ENCODE data around the gene PPP1R12B.
"Not testable (repeated sequence)": the region's sequence is repeated elsewhere in the genome, so short reads cannot be mapped to it uniquely, and the experiment has no call there.

Gene PPP1R12B

DNA sequence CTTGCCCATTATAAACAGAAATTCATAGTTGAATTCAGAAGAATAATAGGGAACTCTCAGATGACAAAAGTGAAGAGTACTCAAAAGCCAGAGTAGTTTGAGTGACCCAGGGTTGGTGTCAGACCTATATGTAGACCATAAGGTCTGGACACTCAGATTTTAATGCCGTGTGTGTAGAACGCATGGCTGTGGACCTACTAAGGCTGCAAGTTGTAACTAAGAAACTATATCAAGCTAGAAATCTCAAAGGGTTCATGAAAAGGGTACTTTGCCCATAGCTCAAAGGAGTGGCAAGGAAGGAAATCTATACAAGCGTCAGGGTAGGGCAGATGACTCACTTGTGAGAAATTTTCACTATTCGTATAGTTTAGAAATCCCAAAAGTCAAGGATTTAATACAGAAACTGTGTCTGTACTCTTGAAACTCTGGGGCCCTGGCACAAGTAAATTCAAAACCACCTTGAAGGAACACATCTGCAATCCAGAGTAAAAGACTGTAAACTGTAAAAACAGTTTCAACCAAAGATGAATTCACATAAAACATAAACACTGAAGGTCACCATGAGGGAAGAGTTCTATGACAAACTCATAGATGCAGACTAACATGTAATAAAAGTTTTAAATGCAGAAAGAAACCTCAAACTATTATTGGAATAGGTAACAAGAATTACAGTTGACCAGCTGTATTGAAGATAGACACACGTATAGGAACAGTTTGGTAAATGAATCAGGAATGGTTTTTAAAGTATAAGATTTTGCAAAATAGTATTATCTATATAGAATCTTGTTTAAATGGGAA lies 108.1 kb downstream of the PPP1R12B start:
- DNase-seq = not testable (repeated sequence)

DNA sequence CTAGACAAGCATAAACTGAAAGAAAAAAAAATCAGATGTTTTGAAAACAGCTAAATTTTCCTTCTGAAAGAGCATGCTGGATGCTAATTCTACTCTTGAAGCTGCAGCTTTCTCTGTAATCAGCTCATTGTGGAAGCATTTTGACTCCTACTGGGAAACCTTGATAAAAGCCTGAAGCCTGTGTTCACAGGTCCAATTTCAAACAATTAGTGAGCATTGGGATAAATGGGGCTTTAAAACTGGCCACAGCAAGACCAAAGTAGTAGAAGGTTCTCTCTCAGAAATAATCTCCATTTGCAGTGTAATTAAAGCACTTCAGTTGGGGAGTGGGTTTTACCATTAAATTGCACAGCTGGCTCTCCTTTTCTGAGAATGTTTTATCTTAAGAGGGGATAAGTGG lies 110.2 kb downstream of the PPP1R12B start:
- not testable (repeated sequence) for DNase-seq

DNA sequence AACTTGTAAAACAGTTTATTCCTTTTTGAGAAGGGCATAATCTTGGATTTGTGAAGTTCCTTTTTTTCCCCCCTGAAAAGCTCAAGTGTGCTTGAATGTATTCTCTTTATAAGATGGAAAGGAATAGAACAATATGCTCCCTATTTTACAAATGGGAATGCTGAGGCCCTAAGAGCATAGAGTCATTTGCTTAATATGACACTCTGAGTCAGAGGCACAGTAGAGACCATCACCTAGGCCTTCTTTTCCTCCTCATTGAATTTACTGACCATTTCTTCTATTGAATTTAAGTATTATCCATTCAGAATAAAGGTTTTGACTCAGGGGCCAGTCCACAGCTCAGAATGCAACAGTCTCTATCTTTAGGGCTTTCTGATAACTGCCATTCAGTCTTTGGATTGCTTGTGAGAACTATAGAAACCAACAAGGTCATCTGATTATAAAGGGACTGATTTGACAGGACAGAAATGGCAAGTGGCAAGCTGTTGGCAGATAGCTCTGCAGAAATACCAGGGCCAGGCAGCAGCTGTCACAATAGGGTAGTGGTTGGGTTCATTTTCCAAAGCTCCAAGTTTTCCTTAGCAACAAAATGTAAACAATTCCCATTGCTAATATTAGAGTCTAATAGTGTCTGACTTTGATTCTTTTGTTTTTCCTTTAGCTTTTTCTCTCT lies 111.1 kb downstream of the PPP1R12B start:
- not testable (repeated sequence) for DNase-seq

DNA sequence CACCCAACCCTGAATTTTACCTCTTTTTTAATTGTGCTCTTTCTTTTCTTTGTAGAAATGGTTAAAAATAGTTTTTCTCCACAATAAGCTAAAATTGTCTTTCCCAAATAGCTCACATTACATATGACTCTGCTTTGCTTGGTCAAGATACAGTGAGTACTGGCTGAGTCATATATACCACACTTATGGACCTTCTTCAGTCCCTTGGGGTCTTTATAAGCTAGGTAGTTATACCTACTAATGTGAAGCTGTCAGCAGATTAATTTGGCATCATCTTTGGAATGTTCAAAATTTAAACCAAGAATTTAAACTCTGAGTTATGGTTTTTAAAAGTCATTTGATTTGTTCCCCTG lies 111.6 kb downstream of the PPP1R12B start:
- DNase-seq = not testable (repeated sequence)

DNA sequence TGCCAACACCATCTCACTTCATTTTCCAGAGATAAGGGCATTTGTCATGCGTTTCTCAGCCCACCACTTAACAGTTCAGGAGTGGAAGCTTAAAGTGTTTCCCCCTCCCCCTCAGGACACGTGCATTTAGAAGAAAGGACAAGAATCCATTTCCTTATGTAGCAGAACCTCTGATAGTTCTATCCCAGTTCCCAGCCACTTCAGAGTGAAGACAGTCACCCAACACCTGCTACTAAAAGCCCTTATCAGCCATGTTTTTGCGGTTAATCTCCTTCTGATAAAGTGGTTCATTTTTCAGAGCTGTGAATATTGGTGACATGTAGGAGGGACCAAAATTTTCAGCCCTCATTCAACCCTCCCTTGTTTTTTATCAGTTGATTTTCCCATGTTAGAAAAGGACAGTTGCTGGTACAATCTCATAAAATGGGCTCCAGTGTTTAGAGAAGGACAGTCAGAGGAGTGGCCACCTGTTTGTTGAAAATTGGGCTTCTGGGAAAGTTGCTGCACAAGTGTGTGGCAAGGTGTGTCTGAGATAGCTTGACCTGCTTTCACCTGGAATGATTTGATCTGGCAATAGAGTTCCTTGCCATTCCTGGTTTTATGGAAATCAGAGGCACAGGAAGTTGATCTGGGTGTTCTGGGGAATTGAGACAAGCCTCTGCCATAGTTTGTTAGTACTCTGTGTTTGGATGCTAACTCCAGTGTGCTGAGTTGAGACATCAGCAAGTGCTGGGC lies 114.0 kb downstream of the PPP1R12B start:
- no peak for DNase-seq

DNA sequence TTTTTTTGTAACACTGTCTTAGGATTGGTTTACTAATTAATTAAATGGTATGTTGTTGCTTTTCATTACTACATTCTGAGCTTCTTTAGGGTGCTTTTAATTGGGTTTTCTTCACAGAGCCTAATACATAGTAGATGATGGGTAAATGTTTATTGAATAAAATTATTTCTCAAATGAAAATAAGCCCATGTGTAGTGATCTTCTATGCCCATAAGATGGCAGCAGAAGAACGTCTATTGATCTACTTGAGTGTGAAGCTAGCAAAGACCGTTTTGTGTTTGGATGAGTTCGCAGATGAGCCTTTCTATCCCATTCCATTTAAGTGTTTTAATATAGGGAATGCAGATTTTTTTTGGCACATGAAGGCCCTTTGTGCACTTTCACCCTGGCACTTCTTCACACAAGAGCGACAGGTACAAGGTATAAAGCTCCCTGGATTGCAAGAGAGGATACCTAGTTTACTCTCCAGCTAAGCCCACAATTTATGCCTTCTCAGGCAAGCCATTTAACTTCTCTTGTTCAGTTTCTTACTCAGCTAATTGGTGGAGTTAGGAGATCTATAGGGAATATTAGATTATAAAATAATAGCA lies 115.7 kb downstream of the PPP1R12B start:
- not testable (repeated sequence) for DNase-seq

DNA sequence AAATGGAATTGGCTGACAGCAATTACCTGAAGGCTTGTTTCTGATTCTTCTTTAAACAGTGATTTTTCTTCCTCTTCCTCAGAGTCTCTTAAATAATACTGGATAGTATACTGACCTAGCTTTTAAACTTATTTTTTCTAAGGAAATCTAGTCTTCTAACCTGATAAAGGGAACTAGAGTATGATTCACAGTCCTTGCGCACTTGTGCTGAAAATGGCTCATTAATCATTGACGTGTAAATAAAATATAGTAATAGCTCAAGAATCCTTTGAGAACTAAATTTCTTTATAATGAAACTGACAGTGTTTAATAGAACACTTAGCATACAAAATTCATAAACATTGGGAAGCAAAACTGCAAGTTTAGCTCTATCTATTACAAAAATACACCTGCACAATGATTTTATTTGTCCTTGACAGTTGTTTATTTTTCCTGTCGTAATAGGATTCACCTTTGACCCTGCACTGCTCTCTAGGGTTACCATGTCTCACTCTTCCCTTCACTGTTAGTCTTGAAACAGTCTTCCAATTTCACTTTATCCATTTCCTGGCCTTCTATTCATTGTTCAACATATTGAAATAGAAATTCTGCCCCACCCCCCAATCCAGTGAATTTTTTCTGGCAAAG lies 117.3 kb downstream of the PPP1R12B start:
- DNase-seq = not testable (repeated sequence)

DNA sequence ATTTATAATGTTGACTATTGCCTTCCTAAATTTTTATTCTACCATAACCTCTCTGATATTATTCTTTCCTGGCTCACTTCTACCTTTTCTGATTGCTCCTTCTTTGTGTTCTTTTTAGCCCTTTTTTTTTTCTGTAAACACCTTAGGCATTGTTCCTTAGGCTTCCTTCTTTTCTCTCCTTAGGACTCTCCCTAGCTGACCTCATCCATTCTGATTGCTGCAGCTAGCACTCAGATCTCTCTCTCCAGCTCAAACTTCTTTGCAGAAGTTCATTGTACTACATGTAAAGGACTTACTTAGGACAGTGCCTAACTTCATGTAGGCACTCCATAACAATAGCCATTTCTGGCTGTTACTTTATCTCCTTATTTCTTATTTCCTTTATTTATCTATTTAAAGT lies 117.8 kb downstream of the PPP1R12B start:
- DNase-seq = not testable (repeated sequence)

DNA sequence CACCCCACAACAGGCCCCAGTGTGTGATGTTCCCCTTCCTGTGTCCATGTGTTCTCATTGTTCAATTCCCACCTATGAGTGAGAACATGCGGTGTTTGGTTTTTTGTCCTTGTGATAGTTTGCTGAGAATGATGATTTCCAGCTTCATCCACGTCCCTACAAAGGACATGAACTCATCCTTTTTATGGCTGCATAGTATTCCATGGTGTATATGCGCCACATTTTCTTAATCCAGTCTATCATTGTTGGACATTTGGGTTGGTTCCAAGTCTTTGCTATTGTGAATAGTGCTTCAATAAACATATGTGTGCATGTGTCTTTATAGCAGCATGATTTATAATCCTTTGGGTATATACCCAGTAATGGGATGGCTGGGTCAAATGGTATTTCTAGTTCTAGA lies 118.9 kb downstream of the PPP1R12B start:
- DNase-seq = not testable (repeated sequence)

DNA sequence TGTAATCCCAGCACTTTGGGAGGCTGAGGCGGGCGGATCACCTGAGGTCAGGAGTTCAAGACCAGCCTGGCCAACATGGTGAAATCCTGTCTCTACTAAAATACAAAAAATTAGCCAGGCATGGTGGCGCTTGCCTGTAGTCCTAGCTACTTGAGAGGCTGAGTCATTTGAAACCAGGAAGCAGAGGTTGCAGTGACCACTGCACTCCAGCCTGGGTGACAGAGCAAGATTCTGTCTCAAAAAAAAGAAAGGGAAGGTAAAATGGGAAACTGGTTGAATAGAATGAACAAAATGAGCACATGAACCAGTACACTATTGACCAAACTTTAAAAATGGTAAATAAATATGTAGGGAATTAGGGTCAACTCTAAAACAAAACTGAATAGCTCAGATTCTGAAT lies 120.2 kb downstream of the PPP1R12B start:
- not testable (repeated sequence) for DNase-seq

DNA sequence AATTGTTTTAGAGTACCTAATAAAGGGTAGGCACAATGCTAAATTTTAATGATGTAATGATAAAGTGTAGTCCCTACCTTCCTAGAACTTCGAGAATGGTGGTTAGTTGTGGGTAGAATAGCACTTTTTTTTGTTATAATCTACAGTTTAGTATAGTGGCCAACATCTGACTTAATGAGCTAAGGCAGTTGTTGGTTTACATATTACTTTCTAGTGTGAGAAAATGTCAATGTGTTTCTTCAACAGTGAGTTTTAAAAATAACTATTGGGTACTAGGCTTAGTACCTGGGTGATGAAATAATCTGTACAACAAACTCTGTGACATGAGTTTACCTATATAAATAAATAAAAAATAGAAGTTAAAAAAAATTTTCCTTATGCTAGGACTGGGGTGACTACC lies 120.6 kb downstream of the PPP1R12B start:
- DNase-seq = not testable (repeated sequence)

DNA sequence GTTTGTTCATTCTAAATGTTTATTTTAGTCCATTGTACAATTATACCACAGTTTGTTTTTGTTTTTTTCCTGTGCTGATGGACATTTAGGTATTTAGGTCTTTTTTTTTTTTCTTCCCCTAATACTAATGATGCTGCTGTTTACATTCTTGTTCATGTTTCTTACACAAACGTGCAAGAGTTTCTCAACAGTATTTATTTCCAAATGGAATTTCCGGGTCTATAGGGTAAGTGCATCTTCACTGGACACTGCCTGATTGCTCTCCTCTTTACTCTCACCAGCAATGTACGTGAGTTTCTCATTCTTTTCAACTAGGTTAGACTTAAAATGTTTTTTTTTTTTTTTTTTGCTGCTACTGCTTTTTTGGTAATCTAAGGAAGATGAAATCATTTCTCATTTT lies 122.7 kb downstream of the PPP1R12B start:
- no peak for DNase-seq

DNA sequence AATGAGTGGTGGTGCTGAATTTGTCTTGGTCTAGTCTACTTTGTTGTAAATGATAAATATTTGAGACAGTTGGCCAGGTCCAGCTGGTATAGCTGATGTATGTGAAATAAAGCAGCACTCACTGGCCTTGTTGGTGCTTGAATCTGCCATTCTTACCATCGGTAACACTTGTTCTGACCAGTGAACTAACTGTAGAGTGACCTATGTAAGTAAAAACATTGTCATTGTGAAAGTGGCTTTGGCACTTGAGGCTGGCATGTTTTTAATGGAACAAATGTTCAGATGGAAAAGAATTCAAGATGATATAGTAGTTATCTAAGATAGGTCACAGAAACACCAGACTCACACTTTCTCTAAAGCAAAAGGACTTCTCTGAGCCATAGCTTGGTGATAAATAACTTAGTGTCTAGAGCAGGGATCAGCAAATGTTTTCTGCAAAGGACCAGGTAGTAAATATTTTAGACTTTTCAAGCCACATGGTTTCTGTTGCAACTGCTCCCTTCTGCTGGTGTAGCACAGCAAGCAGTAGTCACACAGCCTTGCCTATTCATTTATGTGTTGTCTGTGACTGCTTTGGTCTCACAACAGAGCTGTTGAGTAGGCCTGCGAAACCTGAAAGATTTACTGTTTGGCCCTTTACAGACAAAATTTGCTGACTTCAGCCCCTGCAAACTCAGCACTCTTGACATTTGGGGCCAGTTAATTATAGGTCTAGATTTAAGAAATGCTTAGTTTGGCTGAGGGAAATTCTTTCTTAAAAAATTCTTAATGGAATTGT lies 124.0 kb downstream of the PPP1R12B start:
- not testable (repeated sequence) for DNase-seq

DNA sequence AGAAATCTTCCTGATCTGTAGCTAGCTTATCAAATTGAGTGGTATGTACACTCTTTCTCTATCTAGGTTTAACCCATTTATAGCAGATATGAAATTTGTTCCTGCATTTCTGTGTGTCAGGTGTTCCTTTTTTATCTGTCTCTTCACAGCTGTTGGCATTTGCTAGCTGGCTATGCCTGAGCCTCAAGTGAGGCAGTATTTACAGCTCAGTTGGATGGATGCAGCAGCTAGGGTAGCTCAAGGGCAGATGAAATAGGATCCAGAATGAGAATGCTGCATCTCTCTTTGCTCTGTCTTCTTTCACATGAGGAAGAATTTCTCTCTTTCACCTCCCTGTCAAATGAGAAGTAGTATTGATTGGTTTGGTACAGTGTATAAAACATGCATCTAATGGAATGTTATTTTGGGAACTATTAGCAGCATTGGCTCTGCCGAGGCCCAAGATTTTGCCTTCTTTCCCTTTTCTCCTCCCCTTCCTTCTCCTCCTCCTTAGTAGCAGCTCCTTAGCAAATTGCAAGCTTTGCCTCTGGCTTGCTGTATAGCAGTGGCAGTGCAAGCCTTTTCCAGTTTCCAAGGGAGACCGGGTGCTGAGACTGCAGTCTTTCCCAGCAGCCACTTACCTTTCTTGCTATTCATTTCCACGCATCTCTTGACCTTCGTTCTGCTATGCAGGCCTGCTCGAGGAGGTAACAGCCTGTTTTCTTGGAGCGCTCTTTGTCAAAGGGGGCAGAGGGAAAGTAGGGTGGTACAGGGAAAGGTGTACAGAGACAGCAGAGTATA lies 125.0 kb downstream of the PPP1R12B start:
- DNase-seq = not testable (repeated sequence)

DNA sequence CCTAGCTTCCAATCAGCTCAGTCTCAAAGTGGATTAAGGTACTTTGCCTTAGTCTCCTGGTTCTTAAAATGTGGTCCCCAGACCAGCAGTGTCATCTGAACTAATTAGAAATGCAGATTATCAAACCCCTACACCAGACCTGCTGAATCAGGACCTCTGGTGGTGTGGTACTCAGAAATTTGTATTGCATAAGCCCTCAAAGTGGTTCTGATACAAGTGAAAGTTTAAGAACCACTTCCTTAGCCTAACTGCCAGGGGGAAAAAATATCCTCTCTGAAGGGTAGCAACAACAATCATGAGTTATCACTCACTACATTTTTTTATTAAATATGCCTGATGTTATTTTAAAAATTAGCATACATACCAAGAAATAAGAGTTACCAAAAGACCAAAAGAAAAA lies 131.2 kb downstream of the PPP1R12B start:
- peak; percentile 18 for DNase-seq

DNA sequence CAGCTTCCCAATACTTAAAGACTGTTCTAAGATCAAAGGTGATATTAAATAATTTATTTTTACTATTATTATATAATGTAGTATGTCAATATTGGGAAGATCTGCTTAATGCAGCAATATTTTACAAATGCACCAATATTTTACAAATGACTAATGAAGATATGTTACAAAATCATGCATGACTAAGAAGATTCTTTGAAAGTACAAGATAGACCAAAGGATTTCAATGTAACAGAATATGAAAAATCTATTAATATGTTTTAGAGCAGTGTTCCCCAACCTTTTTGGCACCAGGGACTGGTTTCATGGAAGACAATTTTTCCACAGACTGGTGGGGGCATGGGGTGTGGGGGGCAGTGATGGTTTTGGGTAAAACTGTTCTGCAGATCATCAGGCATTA lies 132.1 kb downstream of the PPP1R12B start:
- DNase-seq = not testable (repeated sequence)

DNA sequence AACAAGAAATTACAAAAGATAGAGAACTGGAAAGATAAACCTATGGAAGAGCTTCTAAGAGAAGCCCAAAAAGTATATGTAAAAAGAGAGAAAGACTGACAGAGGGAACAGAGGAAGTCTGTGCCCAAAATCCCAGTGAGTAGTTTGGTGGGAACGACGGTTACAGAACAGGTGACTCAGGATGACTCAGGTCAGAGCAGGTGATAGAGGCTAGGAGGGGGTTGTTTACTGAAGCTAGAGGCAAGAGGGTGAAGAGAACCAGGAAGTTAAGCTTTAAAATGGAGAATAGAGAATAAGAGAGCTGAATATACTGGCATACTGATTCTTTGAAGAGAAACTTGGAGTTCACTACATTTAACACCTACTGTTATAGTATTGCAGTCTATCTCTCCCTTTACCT lies 134.9 kb downstream of the PPP1R12B start:
- DNase-seq = not testable (repeated sequence)

DNA sequence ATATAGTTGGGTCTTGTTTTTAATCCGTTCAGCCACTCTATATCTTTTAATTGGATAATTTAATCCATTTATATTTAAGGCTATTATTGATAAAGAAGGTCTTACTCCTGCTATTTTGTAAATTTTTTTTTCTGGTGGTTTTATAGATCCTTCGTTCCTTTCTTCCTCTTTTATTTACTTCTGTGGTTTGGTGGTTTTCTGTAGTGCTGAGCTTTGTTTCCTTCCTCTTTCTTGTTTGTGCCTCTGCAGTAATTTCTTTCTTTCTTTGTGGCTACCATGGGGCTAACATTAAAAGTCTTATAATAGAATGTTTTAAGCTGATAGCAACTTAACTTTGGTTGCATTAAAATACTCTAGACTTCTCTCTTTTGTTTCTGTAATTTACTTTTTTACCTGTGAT lies 135.5 kb downstream of the PPP1R12B start:
- DNase-seq = peak; percentile 77

DNA sequence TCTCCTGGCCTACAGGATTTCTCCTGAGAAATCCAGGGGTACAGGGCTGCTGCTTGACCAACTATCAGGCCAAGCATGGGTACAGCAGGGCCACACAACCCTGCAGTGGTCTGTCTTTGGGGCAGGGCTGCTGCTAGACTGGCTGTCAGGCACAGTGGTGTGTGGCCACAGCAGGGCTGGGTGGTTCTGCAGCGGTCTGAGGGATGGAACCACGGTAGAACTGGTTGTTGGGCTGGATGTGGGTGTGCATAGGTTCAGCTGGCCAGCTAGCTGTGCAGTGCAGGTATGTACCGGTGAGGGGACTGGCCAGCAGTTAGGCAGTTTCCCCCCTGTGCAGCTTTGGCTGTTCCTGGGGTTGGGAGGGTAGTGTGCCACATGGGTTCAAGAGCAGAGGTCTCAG lies 136.3 kb downstream of the PPP1R12B start:
- DNase-seq = not testable (repeated sequence)

DNA sequence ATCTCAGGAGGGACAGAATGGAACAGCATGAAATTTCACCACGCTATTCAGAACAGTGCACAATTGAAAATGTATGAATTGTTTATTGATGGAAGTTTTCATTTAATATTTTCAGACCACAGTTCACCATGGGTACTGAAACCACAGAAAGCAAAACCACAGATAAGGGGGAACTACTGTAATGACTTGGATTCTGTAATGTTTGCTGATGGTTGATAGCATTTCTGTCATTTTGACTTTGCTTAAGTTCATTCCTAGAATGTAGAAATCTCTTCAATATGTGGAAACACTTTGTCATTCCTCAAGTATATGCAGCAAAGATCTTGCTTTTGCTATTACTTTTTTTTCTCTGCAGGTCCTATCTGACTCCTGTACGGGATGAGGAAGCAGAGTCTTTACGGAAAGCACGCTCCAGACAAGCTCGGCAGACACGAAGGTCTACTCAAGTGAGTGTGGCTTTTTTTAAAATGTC lies 139.7 kb downstream of the PPP1R12B start:
- DNase-seq = peak; percentile 41

DNA sequence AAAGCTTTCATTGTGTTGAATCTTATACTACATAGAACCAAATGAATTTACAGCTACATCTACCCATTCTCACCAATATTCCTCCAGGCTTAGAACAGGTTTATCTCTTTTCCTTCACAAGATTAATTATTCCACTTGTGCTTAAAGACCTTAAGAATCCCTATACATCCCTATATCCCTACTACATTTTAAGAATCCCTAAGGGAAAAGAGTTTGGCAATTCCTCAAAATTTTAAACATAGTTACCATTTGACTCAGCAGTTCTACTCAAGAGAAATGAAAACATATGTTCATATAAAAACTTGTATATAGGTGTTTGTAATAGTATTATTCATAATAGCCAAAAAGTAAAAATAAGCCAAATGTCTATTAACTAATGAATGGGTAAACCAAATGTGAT lies 140.6 kb downstream of the PPP1R12B start:
- DNase-seq = not testable (repeated sequence)
